Gastrocnemius medialis (tissue), 4 donors: Measurements from ENCODE around the gene SORCS1. TPM values are rescaled to one million over a fixed set of nuclear protein-coding genes. Genes with fewer than 3 reads are reported as not detected.

ENCODE experiments used
- ATAC-seq, 2 donors: fragments of 150-250 bp; one replicate each; pipeline ENCODE4 v1.9.1; 2016
- DNase-seq, 2 donors: peaks; one replicate each; pipeline ENCODE4 v3.0.0-alpha.2; 2019
- H3K27ac ChIP-seq, 4 donors: fragments of 200-600 bp; sonication (generic); 1 replicate in 1 of 4; 2 replicates in 3 of 4; pipeline ENCODE4 v1.5.1; 2016 to 2018; ENCODE audit warnings: mild to moderate bottlenecking in 2 of 4, moderate library complexity in 1 of 4
- H3K27me3 ChIP-seq, 3 donors: fragments of 200-600 bp; sonication (generic) in 2 of 3; 1 replicate in 1 of 3; 2 replicates in 2 of 3; pipeline versions ENCODE4 v1.5.1 to v1.6.0; 2016 to 2019; ENCODE audit warnings: mild to moderate bottlenecking in 1 of 3, moderate library complexity in 1 of 3
- H3K36me3 ChIP-seq, 2 donors: fragments of 200-600 bp; sonication (generic) in 1 of 2; one replicate each; pipeline ENCODE4 v1.5.1; 2017 to 2018
- H3K4me1 ChIP-seq, 2 donors: fragments of 200-600 bp; sonication (generic) in 1 of 2; one replicate each; pipeline ENCODE4 v1.5.1; 2016 to 2017; ENCODE audit warnings: mild to moderate bottlenecking in 2 of 2
- H3K4me3 ChIP-seq, 4 donors: fragments of 200-600 bp; sonication (generic) in 3 of 4; 1 replicate in 1 of 4; 2 replicates in 3 of 4; pipeline ENCODE4 v1.5.1; 2016 to 2019; ENCODE audit warnings: mild to moderate bottlenecking in 2 of 4
- H3K9me3 ChIP-seq, 3 donors: fragments of 200-600 bp; sonication (generic) in 2 of 3; 1 replicate in 1 of 3; 2 replicates in 2 of 3; pipeline ENCODE4 v1.5.1; 2016 to 2019
- CTCF ChIP-seq, 5 experiments: fragments of 450-650 bp in 3 of 5; fragments of 200-600 bp in 2 of 5; sonication (generic) in 2 of 5; IDR thresholded peaks in 4 of 5; conservative IDR thresholded peaks in 1 of 5; 1 replicate in 4 of 5; 2 replicates in 1 of 5; pipeline ENCODE4 v1.5.1; 2016 to 2019; ENCODE audit warnings: antibody characterized with exemption in 5 of 5, mild to moderate bottlenecking in 3 of 5, moderate library complexity in 3 of 5
- POLR2A ChIP-seq, 2 donors: fragments of 450-650 bp; IDR thresholded peaks; one replicate each; pipeline ENCODE4 v1.6.1; 2017; ENCODE audit warnings: antibody characterized with exemption in 2 of 2, mild to moderate bottlenecking in 2 of 2, moderate library complexity in 2 of 2
- in situ Hi-C, 4 donors: fragments of 200-750 bp; cut with MboI; loops; one replicate each; pipeline versions ENCODE4 v1.15.0 to v1.8.0; 2017; ENCODE audit warnings: low sequenced_read_pairs in 4 of 4
- intact Hi-C: fragments of 100-400 bp; cut with DNase I; formaldehyde crosslinking; loops from one replicate; pipeline ENCODE4 v1.15.1; 2023; ENCODE audit warnings: low total_unique reads
- total RNA-seq, 4 donors: library from RNA; depleted of rRNA; stranded (reverse); fragments of >200 nt; gene quantifications; one replicate each; pipeline versions ENCODE4 v1.1.0 to v1.2.3, GENCODE V29; 2016

The SORCS1 gene
- total RNA-seq, 4 donors from 2014 or later, result 0.02 to 0.36 (median 0.24) TPM; not detected in 1

GRCh38 chr10:106643473-106643872 lies 521.0 kb downstream of the SORCS1 start:
- Histone ChIP-seq H3K36me3 (no peaks in the 10 kb centered on the region), H3K27ac (no peak overlapping the region), H3K27me3 (no peaks in the 10 kb centered on the region), H3K4me1 (no peaks in the 10 kb centered on the region), H3K4me3 (no peak overlapping the region), H3K9me3 (no peaks in the 10 kb centered on the region)
- no peak for DNase-seq
- TF ChIP-seq POLR2A (IDR thresholded peaks at IDR 0.05) (no peak), CTCF (IDR thresholded peaks at IDR 0.05 in 4 of 5, conservative IDR thresholded peaks at IDR 0.05 in 1 of 5) (no peak)
- in situ Hi-C loops (no loop called here), intact Hi-C loops (no loop called here)
- ATAC-seq, result no peak

GRCh38 chr10:106637873-106638272 lies 526.6 kb downstream of the SORCS1 start:
- no peak overlapping the region for H3K4me3 ChIP-seq
- no peak for TF ChIP-seq POLR2A (IDR thresholded peaks at IDR 0.05)
- TF ChIP-seq CTCF (IDR thresholded peaks at IDR 0.05 in 4 of 5, conservative IDR thresholded peaks at IDR 0.05 in 1 of 5), result no peak
- no peak for DNase-seq
- no peaks in the 10 kb centered on the region for H3K4me1 ChIP-seq
- intact Hi-C loops, result no loop called here
- no peaks in the 10 kb centered on the region for H3K9me3 ChIP-seq
- no peaks in the 10 kb centered on the region for H3K36me3 ChIP-seq
- in situ Hi-C loops, result no loop called here
- no peaks in the 10 kb centered on the region for H3K27me3 ChIP-seq
- H3K27ac ChIP-seq, result no peak overlapping the region
- ATAC-seq, result no peak

GRCh38 chr10:106636766-106637491 lies 527.6 kb downstream of the SORCS1 start:
- TF ChIP-seq POLR2A (IDR thresholded peaks at IDR 0.05) (no peak), CTCF (IDR thresholded peaks at IDR 0.05 in 4 of 5, conservative IDR thresholded peaks at IDR 0.05 in 1 of 5) (no peak)
- intact Hi-C loops (no loop called here), in situ Hi-C loops (no loop called here)
- Histone ChIP-seq H3K27me3 (no peaks in the 10 kb centered on the region), H3K4me3 (no peak overlapping the region), H3K27ac (no peak overlapping the region), H3K36me3 (no peaks in the 10 kb centered on the region), H3K9me3 (no peaks in the 10 kb centered on the region), H3K4me1 (no peaks in the 10 kb centered on the region)
- DNase-seq (peak in 1 of 2 donors; percentile 15), ATAC-seq (peak in 1 of 2 donors; percentile 65)

GRCh38 chr10:106635947-106636346 lies 528.6 kb downstream of the SORCS1 start:
- Histone ChIP-seq H3K27me3 (no peaks in the 10 kb centered on the region), H3K36me3 (no peaks in the 10 kb centered on the region), H3K27ac (no peak overlapping the region), H3K9me3 (no peaks in the 10 kb centered on the region), H3K4me3 (no peak overlapping the region), H3K4me1 (no peaks in the 10 kb centered on the region)
- no peak for DNase-seq
- in situ Hi-C loops, result no loop called here
- TF ChIP-seq CTCF (IDR thresholded peaks at IDR 0.05 in 4 of 5, conservative IDR thresholded peaks at IDR 0.05 in 1 of 5) (no peak), POLR2A (IDR thresholded peaks at IDR 0.05) (no peak)
- intact Hi-C loops, result no loop called here
- ATAC-seq, result no peak
